Body of pancreas (tissue), 4 donors: ENCODE measurements around the gene ANKRD10.

Source experiments
- CTCF ChIP-seq, 7 experiments: fragments of 450-650 bp in 4 of 7; fragments of 200-600 bp in 3 of 7; sonication (generic) in 3 of 7; IDR thresholded peaks; one replicate each; pipeline ENCODE4 v1.5.1; 2016 to 2019; ENCODE audit warnings: antibody characterized with exemption in 7 of 7
- POLR2A ChIP-seq, 3 donors: fragments of 450-650 bp; IDR thresholded peaks; one replicate each; pipeline ENCODE4 v1.6.1; 2016; ENCODE audit warnings: antibody characterized with exemption in 3 of 3, mild to moderate bottlenecking in 2 of 3

DNA sequence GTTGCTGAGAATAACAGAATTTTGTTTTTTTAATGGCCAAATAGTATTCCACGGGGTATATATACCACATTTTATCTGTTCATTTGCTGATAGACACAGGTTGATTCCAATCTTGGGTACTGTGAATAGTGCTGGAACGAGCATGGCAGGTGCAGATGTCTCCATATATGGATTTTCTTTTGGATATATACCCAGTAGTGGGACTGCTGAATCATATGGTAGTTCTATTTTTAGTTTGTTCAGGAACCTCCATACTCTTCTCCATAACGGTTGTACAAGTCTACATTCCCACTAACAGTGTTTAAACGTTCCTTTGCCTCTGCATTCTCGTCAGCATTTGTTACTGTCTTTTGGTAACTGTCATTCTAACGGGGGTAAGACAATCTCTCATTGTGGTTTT, 17.3 kb downstream of the ANKRD10 start:
- TF ChIP-seq CTCF (IDR thresholded peaks at IDR 0.05) (no peak), POLR2A (IDR thresholded peaks at IDR 0.05) (no peak)
